OCI-LY3 (cell line): ENCODE results near the gene PCGF2.

Experiments used
- H2AFZ ChIP-seq: fragments of 200-600, 300-600 bp; shearing (Covaris generic); 2 replicates; pipeline ENCODE4 v1.6.0; 2014; ENCODE audit warnings: antibody characterized with exemption, low read depth, low read length
- H3K27ac ChIP-seq: fragments of 200-600, 300-600 bp; sonication (generic); 2 replicates; pipeline ENCODE4 v1.5.1; 2014; ENCODE audit warnings: mild to moderate bottlenecking, low read length, moderate library complexity, mixed read lengths
- H3K27me3 ChIP-seq: fragments of 200-600, 300-600 bp; sonication (generic); 2 replicates; pipeline ENCODE4 v1.6.1; 2014; ENCODE audit warnings: low read depth, low read length, mixed read lengths
- H3K36me3 ChIP-seq: fragments of 200-600, 300-600 bp; sonication (generic); replicated peaks from 2 replicates; pipeline ENCODE3; 2014; ENCODE audit warnings: low read depth, low read length, mixed read lengths
- H3K4me1 ChIP-seq: fragments of 300-600, 200-600 bp; sonication (generic); 2 replicates; pipeline ENCODE4 v1.6.1; 2014; ENCODE audit warnings: low read length, mixed read lengths
- H3K4me2 ChIP-seq: fragments of 200-600, 300-600 bp; sonication (generic); 2 replicates; pipeline ENCODE4 v1.6.1; 2014; ENCODE audit warnings: low read length, mixed read lengths
- H3K4me3 ChIP-seq: fragments of 300-600, 200-600 bp; sonication (generic); 2 replicates; pipeline ENCODE4 v1.5.1; 2014; ENCODE audit warnings: antibody characterized with exemption, mild to moderate bottlenecking, low read length, moderate library complexity
- H3K79me2 ChIP-seq: fragments of 300-600, 200-600 bp; shearing (Covaris generic); 2 replicates; pipeline ENCODE4 v1.6.1; 2014; ENCODE audit warnings: mild to moderate bottlenecking, low read length, mixed read lengths
- H3K9ac ChIP-seq: fragments of 300-600, 200-600 bp; shearing (Covaris generic); 2 replicates; pipeline ENCODE4 v1.6.0; 2014; ENCODE audit warnings: mild to moderate bottlenecking, low read length, moderate library complexity
- H3K9me3 ChIP-seq: fragments of 200-600, 300-600 bp; shearing (Covaris generic); 2 replicates; pipeline ENCODE4 v1.6.1; 2014; ENCODE audit warnings: low read length, mixed read lengths; ENCODE audit not compliant: insufficient read depth
- H4K20me1 ChIP-seq: fragments of 200-600, 300-600 bp; sonication (generic); 2 replicates; pipeline ENCODE4 v1.6.1; 2016; ENCODE audit warnings: low read length, mixed read lengths; ENCODE audit not compliant: insufficient read depth
- CTCF ChIP-seq: fragments of 200-600, 300-600 bp; sonication (generic); IDR thresholded peaks from 2 replicates; pipeline ENCODE4 v1.5.1; 2014; ENCODE audit warnings: antibody characterized with exemption, low read length, low read depth
- EZH2phosphoT487 ChIP-seq: fragments of 200-600 bp; shearing (Covaris generic); IDR thresholded peaks from 2 replicates; pipeline ENCODE4 v1.6.1; 2018; ENCODE audit warnings: antibody characterized with exemption, mixed run types, low read depth

The PCGF2 gene

GRCh38 chr17:38685491-38685890 lies 62.6 kb downstream of the PCGF2 start:
- Histone ChIP-seq H3K4me1 (peaks cover 22% of the 10 kb centered on the region), H3K9ac (peak overlapping the region; percentile 45; the same call in 1 of the 2 replicates)
- TF ChIP-seq EZH2phosphoT487: no peak
- TF ChIP-seq CTCF: no peak

More at GRCh38 chr17:38685491-38685890, 62.6 kb downstream of the PCGF2 start:
- Histone ChIP-seq H3K27ac (no peak overlapping the region), H3K79me2 (no peaks in the 10 kb centered on the region), H3K36me3 (no peaks in the 10 kb centered on the region), H2AFZ (peak overlapping the region; percentile 96), H3K4me3 (peak overlapping the region; percentile 60), H3K9me3 (no peaks in the 10 kb centered on the region), H4K20me1 (no peaks in the 10 kb centered on the region), H3K27me3 (no peaks in the 10 kb centered on the region), H3K4me2 (peak overlapping the region; percentile 81)
